RWPE1 (cell line): ENCODE measurements around the gene SAPCD1.

Experiments
- CTCF ChIA-PET: fragments of 350-600 bp; sonication (Branson Sonifier 250); formaldehyde crosslinking; extraction: SDS; loops from one replicate; lab custom pipeline; 2021; lab: Yijun Ruan, JAX
- POLR2A ChIA-PET: fragments of 400-600 bp; formaldehyde crosslinking; extraction: SDS; loops from one replicate; lab custom pipeline; 2020; ENCODE audit warnings: antibody characterized with exemption; ENCODE audit not compliant: low non-redundant PET; lab: Yijun Ruan, JAX
- DNase-seq: peaks from one replicate; pipeline ENCODE4 v3.0.0; 2012; ENCODE audit warnings: low spot score
- H3K27ac ChIP-seq: fragments of 450-650 bp; 2 replicates; pipeline ENCODE4 v1.5.1; 2017
- TF ChIP-seq, protein P1 (sequence below): fragments of 450-650 bp; conservative IDR thresholded peaks from 2 replicates; pipeline ENCODE4 v1.5.1; 2017; ENCODE audit warnings: low read depth, mild to moderate bottlenecking

Gene SAPCD1

GRCh38 chr6:31775633-31776484, 13.4 kb downstream of the SAPCD1 start:
- ChIA-PET POLR2A (no interaction called here), CTCF (interaction anchor here (1.0 to 1.6 kb wide), 2 partner anchors 15 to 54 kb away, joined by 3 to 4 read pairs; no protein-coding TSS in a partner anchor)
- no peak for DNase-seq
- peak overlapping the region; percentile 89 for H3K27ac ChIP-seq
- TF ChIP-seq, protein P1, sequence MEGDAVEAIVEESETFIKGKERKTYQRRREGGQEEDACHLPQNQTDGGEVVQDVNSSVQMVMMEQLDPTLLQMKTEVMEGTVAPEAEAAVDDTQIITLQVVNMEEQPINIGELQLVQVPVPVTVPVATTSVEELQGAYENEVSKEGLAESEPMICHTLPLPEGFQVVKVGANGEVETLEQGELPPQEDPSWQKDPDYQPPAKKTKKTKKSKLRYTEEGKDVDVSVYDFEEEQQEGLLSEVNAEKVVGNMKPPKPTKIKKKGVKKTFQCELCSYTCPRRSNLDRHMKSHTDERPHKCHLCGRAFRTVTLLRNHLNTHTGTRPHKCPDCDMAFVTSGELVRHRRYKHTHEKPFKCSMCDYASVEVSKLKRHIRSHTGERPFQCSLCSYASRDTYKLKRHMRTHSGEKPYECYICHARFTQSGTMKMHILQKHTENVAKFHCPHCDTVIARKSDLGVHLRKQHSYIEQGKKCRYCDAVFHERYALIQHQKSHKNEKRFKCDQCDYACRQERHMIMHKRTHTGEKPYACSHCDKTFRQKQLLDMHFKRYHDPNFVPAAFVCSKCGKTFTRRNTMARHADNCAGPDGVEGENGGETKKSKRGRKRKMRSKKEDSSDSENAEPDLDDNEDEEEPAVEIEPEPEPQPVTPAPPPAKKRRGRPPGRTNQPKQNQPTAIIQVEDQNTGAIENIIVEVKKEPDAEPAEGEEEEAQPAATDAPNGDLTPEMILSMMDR: no peak

DNA sequence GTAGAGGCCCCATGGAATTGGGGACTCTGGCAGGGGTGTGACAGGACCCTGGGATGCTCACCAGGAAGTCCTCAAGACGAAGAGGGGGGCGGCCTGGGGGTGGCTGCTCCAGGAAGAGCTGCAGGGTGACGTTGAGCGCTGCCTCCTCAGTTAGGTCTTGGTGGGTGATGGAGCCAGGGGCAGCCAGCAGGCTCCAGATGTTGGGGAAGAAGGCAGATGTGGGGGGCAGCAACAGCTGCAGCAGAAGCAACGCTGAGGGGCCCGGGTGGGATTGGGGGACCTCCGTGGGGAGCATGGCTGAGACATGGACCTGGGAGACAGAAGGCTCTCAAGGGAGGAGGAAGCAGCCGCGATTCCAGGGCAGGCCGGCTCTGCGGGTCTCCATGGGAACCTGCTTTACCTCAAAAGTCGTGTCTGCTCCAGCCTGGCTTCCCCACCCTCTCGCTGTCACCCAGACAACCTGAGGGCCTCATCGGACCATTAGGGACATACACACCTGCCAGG, 14.1 kb downstream of the SAPCD1 start:
- ChIA-PET POLR2A (no interaction called here), CTCF (no interaction called here)
- TF ChIP-seq, protein P1: no peak
- peak; percentile 27 for DNase-seq
- H3K27ac ChIP-seq: peak overlapping the region; percentile 89

GRCh38 chr6:31776989-31777666, 14.7 kb downstream of the SAPCD1 start, which contains the start of gene VWA7:
Gene VWA7 (minus strand): TSS chr6:31777328. CDS start chr6:31776779, 549 bp downstream.
- TF ChIP-seq, protein P1: no peak
- peak; percentile 94 for DNase-seq
- ChIA-PET CTCF (interaction anchor here (0.5 to 0.7 kb wide), 2 partner anchors 14 to 37 kb away, joined by 3 read pairs; no protein-coding TSS in a partner anchor), POLR2A (no interaction called here)
- peak within 1 kb of the TSS; percentile 89 for H3K27ac ChIP-seq

- CTCF ChIA-PET: interaction anchor here (0.5 to 0.7 kb wide), 2 partner anchors 13 to 36 kb away, joined by 3 read pairs; no protein-coding TSS in a partner anchor
- TF ChIP-seq, protein P1: no peak
- POLR2A ChIA-PET: no interaction called here
- H3K27ac ChIP-seq: peak overlapping the region; percentile 89
- no peak for DNase-seq
These were observed 15.2 kb downstream of the SAPCD1 start for GRCh38 chr6:31777667-31778050.

DNA sequence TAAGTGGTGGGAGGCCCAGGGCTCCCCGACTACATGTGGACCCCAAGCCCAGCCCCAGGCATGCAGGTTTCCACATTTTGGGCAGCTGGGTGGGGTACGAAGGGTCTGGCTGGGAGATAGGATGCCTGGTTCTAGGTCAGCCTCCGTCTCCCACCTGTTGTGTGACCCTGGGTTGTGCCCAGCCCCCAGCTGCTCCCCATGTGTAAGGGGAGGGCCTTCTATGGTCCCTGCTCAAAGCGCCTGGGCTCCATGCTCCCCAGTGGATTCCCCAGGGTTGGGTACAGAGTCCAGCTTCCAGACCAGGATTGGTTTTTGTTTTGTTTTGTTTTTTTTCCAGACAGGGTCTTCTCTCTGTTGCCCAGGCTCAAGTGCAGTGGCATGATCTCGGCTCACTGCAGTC, 15.7 kb downstream of the SAPCD1 start:
- no peak for DNase-seq
- TF ChIP-seq, protein P1: no peak
- ChIA-PET CTCF (interaction anchor here (0.7 to 2.0 kb wide), 2 partner anchors 8 to 40 kb away, joined by 3 to 5 read pairs; no protein-coding TSS in a partner anchor), POLR2A (no interaction called here)
- H3K27ac ChIP-seq: peak overlapping the region; percentile 89
